BE2C (cell line): ENCODE results near the gene ALG12.
A peak's percentile ranks its signal among the peaks of the same experiment; 100 is the strongest.

Experiments used
- DNase-seq: peaks from one replicate; pipeline ENCODE4 v3.0.0-alpha.2; 2020
- H3K27me3 ChIP-seq: fragments of 250-450 bp; sonication (Bioruptor Pico); 2 replicates; pipeline ENCODE4 v1.5.1; 2020; ENCODE audit warnings: mild to moderate bottlenecking
- H3K36me3 ChIP-seq: fragments of 250-450 bp; sonication (Bioruptor Pico); 2 replicates; pipeline ENCODE4 v1.5.1; 2020; ENCODE audit warnings: mild to moderate bottlenecking
- H3K4me1 ChIP-seq: fragments of 250-450 bp; sonication (Bioruptor Pico); 2 replicates; pipeline ENCODE4 v1.5.1; 2020
- H3K4me3 ChIP-seq: 2 replicates; pipeline ENCODE4 v1.5.1; 2011; ENCODE audit warnings: low read depth, low read length
- H3K9me3 ChIP-seq: fragments of 250-450 bp; sonication (Bioruptor Pico); 2 replicates; pipeline ENCODE4 v1.5.1; 2020
- TF ChIP-seq, protein P1 (sequence below): IDR thresholded peaks from 2 replicates; pipeline ENCODE4 v1.5.1; 2012; ENCODE audit warnings: mild to moderate bottlenecking, low read depth, low read length

ALG12 gene

DNA sequence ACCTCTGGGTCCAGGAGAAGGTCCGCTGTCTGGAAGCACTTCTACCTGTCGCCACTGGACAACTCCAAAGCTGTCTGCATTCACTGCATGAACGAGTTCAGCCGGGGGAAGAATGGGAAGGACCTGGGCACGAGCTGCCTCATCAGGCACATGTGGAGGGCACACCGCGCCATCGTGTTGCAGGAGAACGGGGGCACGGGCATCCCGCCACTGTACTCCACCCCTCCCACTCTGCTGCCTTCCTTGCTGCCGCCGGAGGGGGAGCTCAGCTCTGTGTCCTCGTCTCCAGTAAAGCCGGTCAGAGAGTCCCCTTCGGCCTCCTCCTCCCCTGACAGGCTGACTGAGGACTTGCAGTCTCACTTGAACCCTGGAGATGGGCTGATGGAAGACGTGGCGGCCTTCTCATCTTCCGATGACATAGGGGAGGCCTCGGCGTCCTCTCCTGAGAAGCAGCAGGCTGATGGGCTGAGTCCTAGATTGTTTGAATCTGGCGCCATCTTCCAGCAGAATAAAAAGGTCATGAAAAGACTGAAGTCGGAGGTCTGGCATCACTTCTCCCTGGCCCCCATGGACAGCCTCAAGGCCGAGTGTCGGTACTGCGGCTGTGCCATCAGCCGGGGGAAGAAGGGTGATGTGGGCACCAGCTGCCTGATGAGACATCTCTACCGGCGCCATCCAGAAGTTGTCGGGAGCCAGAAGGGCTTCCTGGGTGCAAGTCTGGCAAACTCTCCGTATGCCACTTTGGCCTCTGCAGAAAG lies 33.6 kb downstream of the ALG12 start:
- TF ChIP-seq, protein P1, sequence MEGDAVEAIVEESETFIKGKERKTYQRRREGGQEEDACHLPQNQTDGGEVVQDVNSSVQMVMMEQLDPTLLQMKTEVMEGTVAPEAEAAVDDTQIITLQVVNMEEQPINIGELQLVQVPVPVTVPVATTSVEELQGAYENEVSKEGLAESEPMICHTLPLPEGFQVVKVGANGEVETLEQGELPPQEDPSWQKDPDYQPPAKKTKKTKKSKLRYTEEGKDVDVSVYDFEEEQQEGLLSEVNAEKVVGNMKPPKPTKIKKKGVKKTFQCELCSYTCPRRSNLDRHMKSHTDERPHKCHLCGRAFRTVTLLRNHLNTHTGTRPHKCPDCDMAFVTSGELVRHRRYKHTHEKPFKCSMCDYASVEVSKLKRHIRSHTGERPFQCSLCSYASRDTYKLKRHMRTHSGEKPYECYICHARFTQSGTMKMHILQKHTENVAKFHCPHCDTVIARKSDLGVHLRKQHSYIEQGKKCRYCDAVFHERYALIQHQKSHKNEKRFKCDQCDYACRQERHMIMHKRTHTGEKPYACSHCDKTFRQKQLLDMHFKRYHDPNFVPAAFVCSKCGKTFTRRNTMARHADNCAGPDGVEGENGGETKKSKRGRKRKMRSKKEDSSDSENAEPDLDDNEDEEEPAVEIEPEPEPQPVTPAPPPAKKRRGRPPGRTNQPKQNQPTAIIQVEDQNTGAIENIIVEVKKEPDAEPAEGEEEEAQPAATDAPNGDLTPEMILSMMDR: no peak
- no peaks in the 10 kb centered on the region for H3K27me3 ChIP-seq
- H3K4me3 ChIP-seq: no peak overlapping the region
- DNase-seq: no peak
- no peaks in the 10 kb centered on the region for H3K9me3 ChIP-seq
- peaks cover 60% of the 10 kb centered on the region for H3K36me3 ChIP-seq
- no peaks in the 10 kb centered on the region for H3K4me1 ChIP-seq

GRCh38 chr22:49884075-49884474 lies 34.2 kb downstream of the ALG12 start:
- TF ChIP-seq, protein P1: no peak
- H3K4me3 ChIP-seq: no peak overlapping the region
- no peak for DNase-seq
- peaks cover 54% of the 10 kb centered on the region for H3K36me3 ChIP-seq
- H3K4me1 ChIP-seq: no peaks in the 10 kb centered on the region
- no peaks in the 10 kb centered on the region for H3K9me3 ChIP-seq
- H3K27me3 ChIP-seq: no peaks in the 10 kb centered on the region

GRCh38 chr22:49883294-49883640 lies 35.0 kb downstream of the ALG12 start:
- TF ChIP-seq, protein P1: no peak
- DNase-seq: no peak
- H3K27me3 ChIP-seq: no peaks in the 10 kb centered on the region
- no peaks in the 10 kb centered on the region for H3K4me1 ChIP-seq
- H3K36me3 ChIP-seq: peaks cover 46% of the 10 kb centered on the region
- no peaks in the 10 kb centered on the region for H3K9me3 ChIP-seq
- no peak overlapping the region for H3K4me3 ChIP-seq

GRCh38 chr22:49882519-49883293 lies 35.5 kb downstream of the ALG12 start:
- H3K27me3 ChIP-seq: no peaks in the 10 kb centered on the region
- no peak overlapping the region for H3K4me3 ChIP-seq
- no peaks in the 10 kb centered on the region for H3K4me1 ChIP-seq
- TF ChIP-seq, protein P1: no peak
- DNase-seq: peak; percentile 64
- H3K36me3 ChIP-seq: peaks cover 42% of the 10 kb centered on the region
- no peaks in the 10 kb centered on the region for H3K9me3 ChIP-seq

GRCh38 chr22:49881856-49882255 lies 36.4 kb downstream of the ALG12 start:
- no peaks in the 10 kb centered on the region for H3K27me3 ChIP-seq
- TF ChIP-seq, protein P1: no peak
- H3K4me3 ChIP-seq: no peak overlapping the region
- no peaks in the 10 kb centered on the region for H3K4me1 ChIP-seq
- H3K36me3 ChIP-seq: peaks cover 41% of the 10 kb centered on the region
- DNase-seq: no peak
- H3K9me3 ChIP-seq: no peaks in the 10 kb centered on the region; the same call in 1 of the 2 replicates

DNA sequence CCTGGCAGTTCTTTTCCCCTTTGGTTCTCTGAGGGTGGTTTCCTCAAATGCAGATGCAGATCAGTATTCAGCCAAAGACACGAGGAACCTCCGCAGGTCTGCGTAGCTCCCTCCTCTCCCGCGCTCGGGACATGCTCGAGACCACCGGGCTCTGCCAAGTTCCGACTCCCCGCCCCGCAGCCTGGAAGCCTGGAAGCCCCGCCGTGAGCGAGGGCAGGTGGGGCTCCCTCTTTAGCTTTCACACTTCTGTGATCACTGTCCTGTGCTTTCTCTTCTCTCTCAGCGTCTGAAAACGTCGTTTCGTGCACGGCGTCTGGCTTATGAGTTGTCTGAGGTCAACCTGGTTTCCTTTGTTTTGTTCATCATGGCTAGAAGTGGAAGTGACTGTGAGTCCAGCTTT lies 38.0 kb downstream of the ALG12 start:
- peaks cover 30% of the 10 kb centered on the region for H3K36me3 ChIP-seq
- no peak for DNase-seq
- no peaks in the 10 kb centered on the region; the same call in 1 of the 2 replicates for H3K9me3 ChIP-seq
- H3K27me3 ChIP-seq: no peaks in the 10 kb centered on the region
- no peak overlapping the region for H3K4me3 ChIP-seq
- TF ChIP-seq, protein P1: no peak
- no peaks in the 10 kb centered on the region for H3K4me1 ChIP-seq
